ENCODE data around the gene CNDP1.

The CNDP1 gene

GRCh38 chr18:74508821-74509225, 25.5 kb upstream of the CNDP1 start:
- TF ChIP-seq MAX (IDR thresholded peaks at IDR 0.05; ENCODE audit: low read depth, low read length) (no peak), POLR2A (IDR thresholded peaks at IDR 0.05; ENCODE audit: extremely low read depth, insufficient read length) (no peak), MYC (IDR thresholded peaks at IDR 0.05; ENCODE audit: low read depth, low read length) (no peak), CTCF (IDR thresholded peaks at IDR 0.05; ENCODE audit: low read depth, low read length) (no peak)
- no peak for DNase-seq (ENCODE audit: low read depth)
- H3K4me3 ChIP-seq (ENCODE audit: low read depth, low read length), result no peak overlapping the region

GRCh38 chr18:74509856-74510769, 24.2 kb upstream of the CNDP1 start:
- no peak for TF ChIP-seq MYC (IDR thresholded peaks at IDR 0.05; ENCODE audit: low read depth, low read length)
- DNase-seq (ENCODE audit: low read depth), result no peak
- H3K4me3 ChIP-seq (ENCODE audit: low read depth, low read length), result no peak overlapping the region

GRCh38 chr18:74510770-74511095, 23.6 kb upstream of the CNDP1 start:
- no peak overlapping the region for H3K4me3 ChIP-seq (ENCODE audit: low read depth, low read length)
- TF ChIP-seq MAX (IDR thresholded peaks at IDR 0.05; ENCODE audit: low read depth, low read length) (no peak), CTCF (IDR thresholded peaks at IDR 0.05; ENCODE audit: low read depth, low read length) (no peak), MYC (IDR thresholded peaks at IDR 0.05; ENCODE audit: low read depth, low read length) (no peak), POLR2A (IDR thresholded peaks at IDR 0.05; ENCODE audit: extremely low read depth, insufficient read length) (no peak)
- DNase-seq (ENCODE audit: low read depth), result no peak

- no peak for TF ChIP-seq MYC (IDR thresholded peaks at IDR 0.05; ENCODE audit: low read depth, low read length)
- no peak for TF ChIP-seq MAX (IDR thresholded peaks at IDR 0.05; ENCODE audit: low read depth, low read length)
- TF ChIP-seq POLR2A (IDR thresholded peaks at IDR 0.05; ENCODE audit: extremely low read depth, insufficient read length), result no peak
- TF ChIP-seq CTCF (IDR thresholded peaks at IDR 0.05; ENCODE audit: low read depth, low read length), result no peak
- DNase-seq (ENCODE audit: low read depth), result no peak
- no peak overlapping the region for H3K4me3 ChIP-seq (ENCODE audit: low read depth, low read length)
Observed at GRCh38 chr18:74511823-74512222, 22.5 kb upstream of the CNDP1 start.

- no peak overlapping the region for H3K4me3 ChIP-seq (ENCODE audit: low read depth, low read length)
- no peak for DNase-seq (ENCODE audit: low read depth)
- TF ChIP-seq MAX (IDR thresholded peaks at IDR 0.05; ENCODE audit: low read depth, low read length) (no peak), MYC (IDR thresholded peaks at IDR 0.05; ENCODE audit: low read depth, low read length) (no peak), POLR2A (IDR thresholded peaks at IDR 0.05; ENCODE audit: extremely low read depth, insufficient read length) (no peak), CTCF (IDR thresholded peaks at IDR 0.05; ENCODE audit: low read depth, low read length) (no peak)
Observed at GRCh38 chr18:74512321-74513053, 21.8 kb upstream of the CNDP1 start.

- H3K4me3 ChIP-seq (ENCODE audit: low read depth, low read length), result no peak overlapping the region
- DNase-seq (ENCODE audit: low read depth), result no peak
- no peak for TF ChIP-seq CTCF (IDR thresholded peaks at IDR 0.05; ENCODE audit: low read depth, low read length)
- no peak for TF ChIP-seq MAX (IDR thresholded peaks at IDR 0.05; ENCODE audit: low read depth, low read length)
- TF ChIP-seq POLR2A (IDR thresholded peaks at IDR 0.05; ENCODE audit: extremely low read depth, insufficient read length), result no peak
- no peak for TF ChIP-seq MYC (IDR thresholded peaks at IDR 0.05; ENCODE audit: low read depth, low read length)
Observed at GRCh38 chr18:74513149-74513882, 21.0 kb upstream of the CNDP1 start.
